Right lobe of liver (tissue), 4 donors: ENCODE data around the gene IQUB.

Experiments
- POLR2A ChIP-seq: fragments of 450-650 bp; IDR thresholded peaks from one replicate; pipeline ENCODE4 v1.6.1; 2017; ENCODE audit warnings: antibody characterized with exemption, mild to moderate bottlenecking
- TF ChIP-seq, protein P1 (sequence below), 4 donors: fragments of 200-600 bp in 3 of 4; fragments of 450-650 bp in 1 of 4; IDR thresholded peaks; one replicate each; pipeline versions ENCODE4 v1.5.1 to v1.8.0; 2016 to 2022; ENCODE audit warnings: antibody characterized with exemption in 4 of 4, mild to moderate bottlenecking in 2 of 4
- donor health status: DM: no; HTN: no; CAD: no.
- donor health status: DM: no; HTN: no; CAD: no.
- donor health status: DM: no; HTN: yes; CAD: no.

DNA sequence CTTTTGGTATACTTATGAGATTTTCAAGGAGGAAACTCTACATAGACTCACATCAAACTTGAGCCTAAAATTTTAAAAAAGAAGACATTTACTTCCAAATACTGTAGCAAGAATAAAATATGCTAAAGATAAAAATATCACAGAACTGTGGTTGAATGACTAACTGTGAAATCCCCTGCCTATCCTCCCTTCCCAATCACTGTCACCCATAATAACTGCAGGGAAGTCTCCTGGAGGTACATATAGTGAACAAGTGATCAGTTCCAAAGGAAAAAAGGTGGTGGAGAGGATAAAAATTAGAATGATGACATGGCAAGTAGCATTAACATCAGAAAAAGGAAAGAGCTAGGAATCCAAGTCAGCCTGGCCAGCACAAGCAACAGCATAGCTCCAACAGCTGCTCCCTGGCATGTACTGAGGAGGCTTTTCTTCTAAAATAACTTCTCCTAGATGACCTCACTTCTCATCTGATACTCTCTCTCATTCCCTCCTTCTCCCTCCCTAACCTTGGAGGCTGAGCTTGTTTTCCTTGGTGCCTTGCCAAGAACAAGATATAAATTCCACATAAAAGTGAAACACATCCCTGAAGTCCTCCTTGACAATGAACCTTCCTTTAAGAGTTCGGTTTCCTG, 124.0 kb downstream of the IQUB start:
- TF ChIP-seq, protein P1, sequence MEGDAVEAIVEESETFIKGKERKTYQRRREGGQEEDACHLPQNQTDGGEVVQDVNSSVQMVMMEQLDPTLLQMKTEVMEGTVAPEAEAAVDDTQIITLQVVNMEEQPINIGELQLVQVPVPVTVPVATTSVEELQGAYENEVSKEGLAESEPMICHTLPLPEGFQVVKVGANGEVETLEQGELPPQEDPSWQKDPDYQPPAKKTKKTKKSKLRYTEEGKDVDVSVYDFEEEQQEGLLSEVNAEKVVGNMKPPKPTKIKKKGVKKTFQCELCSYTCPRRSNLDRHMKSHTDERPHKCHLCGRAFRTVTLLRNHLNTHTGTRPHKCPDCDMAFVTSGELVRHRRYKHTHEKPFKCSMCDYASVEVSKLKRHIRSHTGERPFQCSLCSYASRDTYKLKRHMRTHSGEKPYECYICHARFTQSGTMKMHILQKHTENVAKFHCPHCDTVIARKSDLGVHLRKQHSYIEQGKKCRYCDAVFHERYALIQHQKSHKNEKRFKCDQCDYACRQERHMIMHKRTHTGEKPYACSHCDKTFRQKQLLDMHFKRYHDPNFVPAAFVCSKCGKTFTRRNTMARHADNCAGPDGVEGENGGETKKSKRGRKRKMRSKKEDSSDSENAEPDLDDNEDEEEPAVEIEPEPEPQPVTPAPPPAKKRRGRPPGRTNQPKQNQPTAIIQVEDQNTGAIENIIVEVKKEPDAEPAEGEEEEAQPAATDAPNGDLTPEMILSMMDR (IDR thresholded peaks at IDR 0.05) = no peak
- TF ChIP-seq POLR2A = no peak
